D341Med (cell line): ENCODE measurements around the gene LCNL1.

Experiments
- DNase-seq: peaks from one replicate; pipeline ENCODE4 v3.0.0; 2012; ENCODE audit warnings: low spot score

Gene LCNL1

DNA sequence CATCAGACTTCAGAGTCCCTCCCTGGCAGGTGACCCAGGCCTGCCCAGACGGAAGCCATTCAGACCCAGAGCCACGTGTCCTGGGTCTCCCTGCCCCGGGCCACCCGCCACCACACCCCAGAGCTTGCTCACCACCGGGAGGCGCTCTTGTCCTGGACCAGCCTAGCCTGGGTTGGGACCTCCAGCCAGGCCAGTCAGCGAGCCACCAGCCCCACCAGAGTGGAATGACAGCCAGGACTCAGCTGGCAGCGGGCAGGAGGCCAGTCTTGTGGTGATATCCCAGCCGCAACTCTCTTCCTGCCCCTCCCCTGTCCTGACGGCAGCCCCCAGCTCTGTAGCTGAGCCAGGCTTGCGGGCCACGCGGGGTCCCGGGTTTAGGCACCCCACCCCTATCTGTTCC, 7.1 kb upstream of the LCNL1 start:
- no peak for DNase-seq

DNA sequence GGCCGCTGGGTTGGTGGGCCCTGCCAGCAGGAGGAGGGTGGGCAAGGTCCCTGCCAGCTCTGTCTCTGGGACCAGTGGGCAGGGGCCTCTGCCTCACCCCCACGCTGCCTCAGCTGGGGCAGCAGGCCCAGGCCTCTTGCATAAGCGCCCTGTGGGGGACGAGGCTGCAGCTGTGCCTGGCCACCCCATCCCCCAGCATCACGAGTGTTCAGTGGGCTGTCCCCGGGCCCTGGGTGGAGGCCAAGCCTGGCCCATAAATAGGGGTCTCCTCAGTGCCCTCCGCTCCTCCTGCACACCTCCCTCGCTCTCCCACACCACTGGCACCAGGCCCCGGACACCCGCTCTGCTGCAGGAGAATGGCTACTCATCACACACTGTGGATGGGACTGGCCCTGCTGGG, 5.6 kb upstream of the LCNL1 start, which contains the start of gene PTGDS:
Gene PTGDS (plus strand): TSS at position 282 of the 400 bp plus-strand sequence. CDS start 75 bp downstream, at position 357.
- DNase-seq: no peak

DNA sequence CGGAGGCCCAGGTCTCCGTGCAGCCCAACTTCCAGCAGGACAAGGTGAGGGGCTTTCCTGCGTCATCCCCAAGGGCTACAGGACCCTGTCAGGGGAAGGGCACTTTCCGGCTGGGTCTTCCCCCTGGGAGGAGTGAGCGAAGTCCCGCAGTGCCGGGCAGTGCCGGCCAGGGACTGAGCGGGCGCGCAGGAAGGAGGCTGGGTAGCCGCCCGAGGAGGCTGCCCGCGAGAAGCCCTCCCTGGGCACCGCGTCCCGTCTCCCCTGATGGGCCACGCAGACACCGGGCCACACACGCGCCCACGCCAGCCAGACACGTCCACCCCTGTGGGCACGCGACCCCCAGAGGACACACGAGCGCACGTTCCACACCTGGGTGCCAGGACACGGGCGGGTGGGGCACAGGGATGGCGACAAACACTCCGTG, 5.1 kb upstream of the LCNL1 start:
- no peak for DNase-seq

DNA sequence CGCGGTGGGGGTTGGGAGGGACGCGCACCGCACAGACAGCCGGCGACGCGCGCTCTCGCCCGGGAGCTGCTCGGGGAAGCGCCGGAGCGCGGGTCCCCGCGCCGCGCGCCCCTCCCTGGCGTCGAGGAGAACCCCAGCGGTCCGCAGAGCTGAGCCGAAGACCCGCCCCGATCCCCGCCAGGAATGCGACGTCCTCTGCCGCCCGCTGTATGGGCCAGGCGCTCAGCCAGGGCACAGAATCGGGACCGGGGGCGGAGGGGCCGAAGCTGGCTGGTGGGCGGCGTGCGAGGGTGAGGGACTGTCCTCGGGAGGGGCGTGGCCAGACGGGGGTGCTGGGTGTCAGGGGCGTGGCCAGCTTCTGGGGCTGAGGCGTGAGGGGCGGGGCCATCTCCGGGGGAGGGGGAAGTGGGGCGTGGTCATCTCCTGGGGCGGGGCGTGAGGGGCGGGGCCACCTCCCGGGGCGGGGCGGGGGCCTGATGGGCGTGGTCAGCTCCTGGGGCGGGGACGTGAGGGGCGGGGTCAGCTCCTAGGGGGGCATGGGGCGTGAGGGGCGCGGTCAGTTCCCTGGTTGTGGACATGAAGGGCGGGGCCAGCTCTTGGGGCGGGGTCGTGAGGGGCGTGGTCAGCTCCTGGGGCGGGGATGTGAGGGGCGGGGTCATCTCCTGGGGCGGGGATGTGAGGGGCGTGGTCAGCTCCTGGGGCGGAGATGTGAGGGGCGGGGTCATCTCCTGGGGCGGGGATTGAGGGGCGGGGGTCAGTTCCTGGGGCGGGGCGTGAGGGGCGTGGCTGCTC, 4.5 kb upstream of the LCNL1 start:
- DNase-seq: peak; percentile 87

DNA sequence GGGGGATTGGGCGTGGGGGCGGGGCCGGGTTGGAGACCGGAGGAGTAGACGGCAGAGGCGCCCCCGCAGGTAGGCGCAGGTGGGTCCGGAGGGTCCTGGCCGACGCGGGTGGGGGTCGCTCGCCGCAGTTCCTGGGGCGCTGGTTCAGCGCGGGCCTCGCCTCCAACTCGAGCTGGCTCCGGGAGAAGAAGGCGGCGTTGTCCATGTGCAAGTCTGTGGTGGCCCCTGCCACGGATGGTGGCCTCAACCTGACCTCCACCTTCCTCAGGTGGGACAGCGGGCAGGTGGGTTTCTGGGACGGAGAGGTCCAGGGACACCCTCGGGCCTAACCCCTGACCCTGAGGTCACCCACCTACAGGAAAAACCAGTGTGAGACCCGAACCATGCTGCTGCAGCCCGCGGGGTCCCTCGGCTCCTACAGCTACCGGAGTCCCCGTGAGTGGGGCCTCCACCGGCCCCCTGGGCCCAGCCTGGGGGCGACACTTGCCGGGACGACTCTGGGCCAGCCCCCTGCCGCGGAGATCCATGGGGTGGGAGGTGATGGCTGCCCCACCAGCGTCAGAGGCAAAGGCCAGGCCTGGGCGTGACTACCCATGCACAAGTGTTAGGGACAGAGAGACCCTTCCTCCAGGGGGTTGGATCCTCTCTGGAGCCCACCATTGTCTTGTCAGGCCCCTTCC, 3.8 kb upstream of the LCNL1 start:
- DNase-seq: no peak

DNA sequence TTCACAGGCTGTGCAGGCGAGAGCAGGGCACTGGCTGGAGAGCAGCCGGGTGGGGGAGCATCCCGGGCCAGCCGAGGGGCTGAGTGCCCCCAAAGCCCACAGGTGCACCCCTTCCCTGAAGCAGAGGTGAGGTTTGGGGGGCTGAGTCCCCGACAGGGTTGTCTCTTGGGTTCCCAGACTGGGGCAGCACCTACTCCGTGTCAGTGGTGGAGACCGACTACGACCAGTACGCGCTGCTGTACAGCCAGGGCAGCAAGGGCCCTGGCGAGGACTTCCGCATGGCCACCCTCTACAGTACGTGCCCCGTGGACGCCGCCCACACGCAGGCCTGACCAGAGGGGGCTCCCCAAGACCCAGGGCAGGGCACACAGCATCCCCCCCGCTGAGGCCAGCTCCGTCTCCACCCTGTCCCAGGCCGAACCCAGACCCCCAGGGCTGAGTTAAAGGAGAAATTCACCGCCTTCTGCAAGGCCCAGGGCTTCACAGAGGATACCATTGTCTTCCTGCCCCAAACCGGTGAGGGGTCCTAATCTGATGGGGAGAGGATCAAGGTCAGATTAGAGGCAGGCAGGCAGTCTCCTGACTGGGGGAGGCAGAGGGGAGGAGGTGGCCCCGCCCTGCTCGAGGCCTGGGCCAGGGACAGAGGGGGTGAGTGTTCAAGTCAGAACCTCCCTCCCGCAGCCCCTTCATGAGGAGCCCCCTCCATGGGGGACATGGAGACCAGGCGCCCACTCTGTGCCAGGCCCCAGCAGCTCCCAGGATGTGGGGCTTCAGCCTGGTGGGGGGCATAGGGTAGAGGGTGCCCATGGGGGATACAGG, 2.8 kb upstream of the LCNL1 start:
- no peak for DNase-seq

DNA sequence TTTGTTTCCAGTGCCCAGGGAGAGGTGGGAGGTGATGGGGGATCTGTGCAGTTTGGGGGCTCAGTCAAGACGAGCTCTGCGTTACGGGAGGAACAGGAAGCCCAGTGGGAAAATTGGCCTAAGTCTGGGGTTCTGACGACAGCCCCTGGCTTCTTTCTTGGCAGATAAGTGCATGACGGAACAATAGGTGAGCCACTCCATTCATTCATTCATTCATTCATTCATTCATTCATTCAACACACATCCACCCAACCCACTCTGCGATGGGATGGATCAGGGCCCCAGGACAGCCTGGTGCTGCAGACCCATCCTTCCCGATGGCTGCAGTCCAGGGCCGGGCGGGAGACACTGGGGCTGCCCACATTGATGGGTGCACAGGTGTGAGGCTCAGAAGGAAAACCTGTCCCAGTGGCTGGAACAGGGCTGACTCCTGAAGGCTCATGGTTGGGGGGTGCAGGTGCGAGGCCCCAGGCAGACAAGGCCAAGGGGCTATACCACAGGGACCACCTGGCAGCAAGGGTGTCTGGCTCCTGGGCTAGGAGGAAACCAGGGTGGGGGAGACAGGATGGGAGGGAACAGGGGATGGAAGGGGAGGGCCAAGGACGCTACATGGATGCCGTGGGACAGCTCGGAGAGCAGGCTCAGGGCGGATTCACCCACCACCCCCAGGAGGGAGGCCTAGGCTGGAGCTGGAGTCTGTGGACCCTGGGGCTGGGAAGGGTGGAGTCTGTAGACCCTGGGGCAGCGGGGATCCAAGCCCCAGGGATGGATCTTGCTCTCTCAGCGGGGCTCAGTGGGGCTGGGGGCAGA, 1.9 kb upstream of the LCNL1 start:
- no peak for DNase-seq

DNA sequence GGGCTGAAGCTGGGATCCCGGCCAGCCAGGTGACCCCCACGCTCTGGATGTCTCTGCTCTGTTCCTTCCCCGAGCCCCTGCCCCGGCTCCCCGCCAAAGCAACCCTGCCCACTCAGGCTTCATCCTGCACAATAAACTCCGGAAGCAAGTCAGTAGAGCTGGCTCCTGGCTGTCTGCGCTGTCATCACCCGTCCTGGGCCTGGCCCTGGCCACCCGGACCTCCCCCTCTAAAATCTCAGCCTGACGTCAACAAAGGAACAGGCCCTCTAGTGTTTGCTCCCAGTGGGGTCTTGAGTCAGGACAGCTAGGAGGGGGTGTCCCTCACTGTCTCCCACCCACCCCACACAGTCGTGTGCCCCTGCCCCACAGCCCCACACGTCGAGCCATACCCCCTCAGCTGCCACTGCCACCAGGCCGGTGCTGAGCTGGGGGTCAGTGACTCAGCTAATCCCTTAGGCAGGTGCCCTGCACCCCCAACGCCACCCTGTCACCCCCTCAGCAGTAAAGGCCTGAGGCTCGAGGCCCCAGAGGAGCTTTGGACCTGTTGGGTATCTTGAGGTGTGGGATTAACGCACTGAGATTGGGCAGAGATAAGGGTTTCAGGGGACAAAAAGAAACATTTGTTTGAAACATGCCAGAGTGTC, 1.1 kb upstream of the LCNL1 start:
- no peak for DNase-seq

DNA sequence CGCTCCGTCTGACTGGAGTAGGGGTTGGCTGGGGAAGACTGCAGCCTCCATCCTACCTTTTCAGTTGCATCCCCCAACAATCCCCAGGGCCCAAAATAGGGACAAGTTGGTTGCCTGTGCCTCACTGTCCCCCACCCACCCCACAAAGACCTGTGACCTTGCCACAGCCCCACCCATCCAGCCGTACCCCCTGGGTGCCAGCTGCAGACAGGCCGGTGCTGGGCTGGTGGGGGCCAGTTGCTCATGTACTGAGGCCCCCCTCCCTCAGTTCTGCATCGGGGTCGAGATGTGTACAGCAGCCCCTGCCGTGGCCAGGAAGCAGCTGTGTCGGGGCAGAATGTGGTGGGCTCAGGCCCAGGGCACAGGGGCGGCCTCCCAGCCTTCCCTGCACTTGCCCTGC, 374 bp downstream of the LCNL1 start:
- no peak for DNase-seq

DNA sequence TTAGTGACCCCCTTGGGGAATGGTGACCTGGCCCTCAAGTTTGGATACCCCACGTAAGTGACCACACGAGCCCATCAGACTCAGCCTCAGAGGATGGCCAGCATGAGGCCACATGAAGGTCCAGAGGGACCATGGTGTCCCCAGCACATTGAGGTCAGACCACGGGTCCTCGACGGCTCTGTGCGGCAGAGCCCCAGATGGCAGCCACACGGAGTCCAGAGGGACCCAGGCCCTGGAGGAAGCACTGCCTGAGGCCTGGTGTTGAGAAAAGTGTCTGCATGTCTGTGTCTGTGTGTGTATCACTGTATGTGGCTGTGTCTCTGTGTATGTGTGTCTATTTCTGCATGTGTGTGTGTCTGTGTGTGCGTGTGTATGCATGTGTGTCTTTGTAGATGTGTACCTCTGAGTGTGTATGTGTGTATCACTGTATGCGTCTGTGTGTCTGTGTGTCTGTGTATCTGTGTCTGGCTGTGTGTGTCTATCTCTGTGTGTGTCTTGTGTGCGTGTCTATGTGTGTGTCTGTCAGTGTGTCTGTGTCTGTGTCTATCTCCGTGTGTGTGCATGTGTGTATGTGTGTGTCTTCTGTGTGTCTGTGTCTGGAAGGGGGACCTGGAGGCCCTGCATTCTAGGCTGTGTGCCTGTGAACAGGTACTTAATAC, 992 bp downstream of the LCNL1 start:
- DNase-seq: no peak

DNA sequence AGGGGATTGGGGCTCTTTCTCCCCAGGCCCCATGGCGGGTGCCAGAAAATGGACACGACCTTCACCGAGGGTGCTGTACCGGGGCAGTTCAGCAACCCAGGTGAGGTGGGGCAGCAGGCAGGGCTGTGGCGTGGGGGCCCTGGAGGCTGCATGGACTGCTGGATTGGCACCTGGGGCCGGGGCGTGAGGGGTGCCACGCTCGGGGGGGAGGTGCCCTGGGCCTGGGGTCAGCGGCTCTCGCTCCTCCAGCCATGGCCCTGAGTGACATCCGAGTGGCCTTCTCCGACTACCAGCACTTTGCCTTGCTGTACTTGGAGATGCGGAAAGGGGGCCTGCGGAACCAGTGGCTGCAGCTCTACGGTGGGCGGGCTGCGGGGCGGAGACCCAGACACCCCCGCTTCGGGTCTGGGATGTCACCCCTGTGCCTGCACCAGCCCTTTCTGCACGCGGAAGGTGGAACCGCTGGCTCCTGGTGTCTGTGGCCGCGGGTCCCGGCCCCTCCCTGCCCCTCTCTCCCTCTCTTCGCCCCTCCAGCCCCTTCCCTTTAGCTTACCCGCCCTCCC, 1.8 kb downstream of the LCNL1 start:
- DNase-seq: no peak

DNA sequence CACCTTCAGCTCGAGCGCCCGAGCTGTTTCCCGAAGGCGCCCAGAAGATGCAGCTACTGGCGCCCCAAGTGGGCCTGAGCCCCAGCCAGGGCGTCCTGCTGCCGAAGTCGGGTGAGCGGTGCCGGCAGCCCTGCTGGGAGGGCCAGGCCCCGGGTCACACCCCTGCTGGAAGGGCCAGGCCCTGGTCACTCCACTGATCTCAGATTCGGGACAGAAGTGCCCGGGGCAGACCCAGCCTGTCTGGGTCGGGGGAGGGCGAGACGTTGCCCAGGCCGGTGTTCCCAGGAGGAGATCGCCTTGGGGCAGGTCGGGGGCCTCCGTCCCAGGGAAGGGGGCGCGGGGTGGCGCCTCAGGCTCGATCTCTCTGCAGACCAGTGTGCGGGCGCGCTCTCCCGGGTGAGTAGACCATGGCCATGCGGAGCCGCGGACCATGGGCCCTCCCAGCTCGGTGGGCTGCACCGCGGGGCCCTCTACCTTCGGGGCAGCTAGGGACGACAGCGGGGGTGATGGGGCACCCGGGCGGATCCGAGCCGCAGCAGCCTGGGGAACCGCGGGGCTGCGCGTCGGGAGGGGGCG, 2.3 kb downstream of the LCNL1 start:
- DNase-seq: no peak

DNA sequence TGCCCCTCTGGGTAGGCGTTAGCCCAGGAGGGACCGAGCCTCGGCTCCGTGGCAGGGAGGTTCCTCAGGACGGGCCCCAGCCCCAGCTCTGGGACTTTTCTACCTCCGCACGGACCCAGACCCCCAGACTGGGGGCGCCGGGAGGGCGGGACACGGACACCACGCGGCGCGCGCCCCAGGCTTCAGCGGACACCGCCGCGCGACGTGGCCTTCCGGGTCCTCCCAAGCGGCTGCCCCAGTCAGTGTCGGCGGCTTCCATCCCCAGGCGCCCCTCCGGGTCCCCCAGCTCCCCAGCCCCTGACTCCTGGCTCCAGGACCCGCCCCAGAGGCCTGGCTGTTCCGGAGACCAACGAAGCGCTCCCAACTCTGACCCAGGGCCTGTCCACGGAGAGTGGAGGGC, 3.1 kb downstream of the LCNL1 start:
- DNase-seq: no peak

DNA sequence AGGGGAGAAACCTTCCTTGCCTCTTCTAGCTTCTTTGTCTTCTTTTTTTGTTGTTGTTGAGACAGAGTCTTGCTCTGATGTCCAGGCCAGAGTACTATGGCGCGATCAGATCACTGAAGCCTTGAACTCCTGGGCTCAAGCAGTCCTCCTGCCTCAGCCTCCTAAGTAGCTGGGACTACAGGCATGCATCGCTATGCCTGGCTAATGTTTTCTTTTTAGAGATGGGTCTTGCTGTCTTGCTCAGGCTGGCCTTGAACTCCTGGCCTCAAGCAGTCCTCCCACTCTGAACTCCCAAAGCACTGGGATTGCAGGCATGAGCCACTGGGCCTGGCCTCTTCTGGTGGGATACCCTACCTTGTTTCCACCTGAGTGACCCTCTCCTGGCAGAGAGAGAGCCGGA, 6.1 kb downstream of the LCNL1 start:
- DNase-seq: no peak

DNA sequence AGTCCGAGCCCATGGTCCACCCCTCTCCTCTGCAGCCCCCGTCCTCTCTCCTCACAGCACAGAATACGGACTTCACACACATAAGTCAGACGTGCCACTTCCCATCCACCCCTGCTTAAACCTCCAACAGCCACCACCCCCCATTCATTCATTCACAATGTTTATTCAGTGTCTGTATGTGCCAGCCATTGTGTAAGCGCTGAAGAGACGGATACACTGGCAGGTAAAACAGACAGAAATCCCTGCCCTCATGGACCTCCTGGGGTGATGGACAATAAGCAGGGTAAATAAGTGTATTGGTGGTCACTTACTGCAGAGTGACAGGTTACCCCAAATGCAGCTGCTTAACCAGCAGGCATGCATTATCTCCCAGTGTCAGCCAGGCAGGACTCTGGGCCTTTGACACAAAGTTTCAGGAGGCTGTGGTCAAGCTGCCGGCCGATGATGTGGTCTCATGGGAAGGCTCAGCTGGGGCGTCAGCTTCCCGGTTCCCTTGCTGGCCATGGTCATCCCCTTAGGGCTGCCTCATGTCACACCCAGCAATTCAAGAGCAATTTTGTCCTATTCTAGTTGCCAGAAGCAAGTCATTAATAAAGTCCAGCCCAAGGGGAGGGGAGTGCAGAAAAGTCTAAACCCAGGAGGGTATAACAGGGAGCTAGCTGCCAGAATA, 7.6 kb downstream of the LCNL1 start:
- no peak for DNase-seq

DNA sequence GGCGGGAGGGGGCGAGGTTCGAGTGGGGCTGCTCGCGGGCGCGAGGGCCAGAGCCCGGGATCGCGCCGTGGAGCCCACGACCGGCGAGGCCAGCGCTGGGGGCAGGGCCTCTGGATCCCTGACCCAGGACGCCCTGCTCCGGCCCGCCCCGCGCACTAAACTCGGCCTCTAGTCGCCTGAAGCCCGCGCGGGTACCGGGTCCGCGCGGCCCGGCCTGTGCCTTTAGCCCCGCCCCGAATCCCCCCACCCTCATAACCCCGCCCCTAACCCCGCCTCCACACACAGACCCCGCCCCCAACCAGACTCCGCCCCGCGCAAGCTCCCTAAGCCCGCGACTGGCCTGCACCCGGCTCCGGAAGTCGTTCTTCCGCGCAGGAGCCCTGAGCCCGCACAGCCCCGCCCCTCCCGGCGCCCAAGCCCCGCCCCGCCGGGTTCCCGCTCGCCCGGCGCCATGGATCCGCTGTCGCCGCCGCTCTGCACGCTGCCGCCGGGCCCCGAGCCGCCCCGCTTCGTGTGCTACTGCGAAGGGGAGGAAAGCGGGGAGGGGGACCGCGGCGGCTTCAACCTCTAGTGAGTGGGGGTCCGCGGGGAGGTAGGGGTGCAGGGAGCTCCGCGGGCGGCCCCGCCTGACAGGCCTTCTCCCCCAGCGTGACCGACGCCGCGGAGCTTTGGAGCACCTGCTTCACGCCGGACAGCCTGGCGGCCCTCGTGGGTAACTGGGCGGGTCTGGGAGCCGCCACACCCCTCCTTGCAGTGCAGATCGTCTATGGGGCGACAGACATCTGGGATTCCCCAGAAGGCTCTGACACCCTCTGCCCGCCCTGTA, 9.4 kb downstream of the LCNL1 start, which contains the start of gene PAXX:
Gene PAXX (plus strand): TSS at position 430 of the 826 bp plus-strand sequence. CDS start 22 bp downstream, at position 452.
- peak; percentile 99 for DNase-seq

DNA sequence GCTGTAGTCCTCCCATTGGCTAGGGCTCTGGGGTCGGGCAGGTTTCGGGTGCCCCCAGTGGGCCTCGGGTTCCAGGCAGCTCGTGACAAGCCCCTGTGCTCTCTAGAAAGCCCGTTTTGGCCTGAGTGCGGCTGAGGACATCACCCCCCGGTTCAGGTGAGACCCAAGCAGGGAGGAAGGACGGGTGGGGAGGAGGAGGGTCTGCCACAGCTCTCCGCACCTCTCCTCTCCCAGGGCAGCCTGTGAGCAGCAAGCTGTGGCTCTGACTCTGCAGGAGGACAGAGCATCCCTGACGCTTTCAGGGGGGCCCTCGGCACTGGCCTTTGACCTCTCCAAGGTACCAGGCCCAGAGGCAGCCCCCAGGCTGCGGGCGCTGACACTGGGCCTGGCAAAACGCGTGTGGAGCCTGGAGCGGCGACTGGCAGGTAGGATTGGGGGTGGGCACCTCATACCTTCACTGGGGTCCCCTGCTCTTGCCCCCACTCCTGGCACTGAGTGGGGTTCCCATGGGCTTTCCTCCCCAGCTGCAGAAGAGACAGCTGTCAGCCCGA, 10.1 kb downstream of the LCNL1 start:
- DNase-seq: no peak
